ENCODE measurements around the gene C4BPA.

Gene C4BPA

GRCh38 chr1:207191061-207191460, 87.0 kb downstream of the C4BPA start:
- no peak for DNase-seq (ENCODE audit: low read depth)

GRCh38 chr1:207191776-207192175, 87.7 kb downstream of the C4BPA start:
- no peak for DNase-seq (ENCODE audit: low read depth)

GRCh38 chr1:207194197-207194596, 90.2 kb downstream of the C4BPA start:
- DNase-seq (ENCODE audit: low read depth) = no peak
